ENCODE measurements around the gene ATXN7L2. TPM values are rescaled to one million over a fixed set of nuclear protein-coding genes. Genes with fewer than 3 reads are reported as not detected.

Gene ATXN7L2
- total RNA-seq, 2 donors from 2014 or later = 5.1 to 6.1 TPM

DNA sequence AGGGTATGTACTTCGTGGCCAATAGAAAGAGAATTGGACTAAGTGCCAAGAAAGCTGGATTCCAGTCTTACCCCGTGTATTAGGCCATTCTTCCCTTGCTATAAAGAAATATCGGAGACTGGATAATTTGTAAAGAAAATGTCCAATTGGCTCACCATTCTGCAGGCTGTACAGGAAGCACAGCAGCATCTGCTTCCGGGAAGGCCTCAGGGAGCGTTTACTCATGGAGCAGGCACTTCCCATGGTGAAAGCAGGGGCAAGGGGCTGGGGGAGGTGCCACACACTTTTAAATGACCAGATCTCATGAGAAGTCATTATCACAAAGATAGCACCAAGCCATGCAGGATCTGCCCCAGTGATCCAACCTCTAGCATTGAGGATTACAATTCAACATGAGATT, 33.6 kb downstream of the ATXN7L2 start:
- DNase-seq = no peak
- peaks cover 29% of the 10 kb centered on the region for H3K27me3 Mint-ChIP-seq (ENCODE audit: insufficient read depth)
- H3K9me3 Mint-ChIP-seq = no peaks in the 10 kb centered on the region
- H3K36me3 ChIP-seq (ENCODE audit: control insufficient read depth, insufficient read depth, low read length) = no peaks in the 10 kb centered on the region
- no peak overlapping the region for H3K4me3 Mint-ChIP-seq
- H3K27me3 ChIP-seq (ENCODE audit: control insufficient read depth, insufficient read depth, low read length, poor library complexity, severe bottlenecking) = peaks cover 6% of the 10 kb centered on the region
- H3K9ac ChIP-seq (ENCODE audit: extremely low read depth, low read length, poor library complexity, severe bottlenecking) = no peak overlapping the region
- no peak overlapping the region for H3K27ac Mint-ChIP-seq
- no peaks in the 10 kb centered on the region for H3K9me3 ChIP-seq (ENCODE audit: control insufficient read depth, low read length)
- no peak overlapping the region for H3K27ac ChIP-seq (ENCODE audit: low read depth, low read length)
- no peaks in the 10 kb centered on the region for H3K4me1 Mint-ChIP-seq
- H3K36me3 Mint-ChIP-seq (ENCODE audit: low read depth) = no peaks in the 10 kb centered on the region
- 84 to 89% methylated on average over 5 of the region's 5 CpGs for WGBS, 2 experiments (ENCODE audit: insufficient coverage in 1 of 2, insufficient read length in 1 of 2)
- H3K4me3 ChIP-seq (ENCODE audit: low read length) = no peak overlapping the region
- TF ChIP-seq, protein P1, sequence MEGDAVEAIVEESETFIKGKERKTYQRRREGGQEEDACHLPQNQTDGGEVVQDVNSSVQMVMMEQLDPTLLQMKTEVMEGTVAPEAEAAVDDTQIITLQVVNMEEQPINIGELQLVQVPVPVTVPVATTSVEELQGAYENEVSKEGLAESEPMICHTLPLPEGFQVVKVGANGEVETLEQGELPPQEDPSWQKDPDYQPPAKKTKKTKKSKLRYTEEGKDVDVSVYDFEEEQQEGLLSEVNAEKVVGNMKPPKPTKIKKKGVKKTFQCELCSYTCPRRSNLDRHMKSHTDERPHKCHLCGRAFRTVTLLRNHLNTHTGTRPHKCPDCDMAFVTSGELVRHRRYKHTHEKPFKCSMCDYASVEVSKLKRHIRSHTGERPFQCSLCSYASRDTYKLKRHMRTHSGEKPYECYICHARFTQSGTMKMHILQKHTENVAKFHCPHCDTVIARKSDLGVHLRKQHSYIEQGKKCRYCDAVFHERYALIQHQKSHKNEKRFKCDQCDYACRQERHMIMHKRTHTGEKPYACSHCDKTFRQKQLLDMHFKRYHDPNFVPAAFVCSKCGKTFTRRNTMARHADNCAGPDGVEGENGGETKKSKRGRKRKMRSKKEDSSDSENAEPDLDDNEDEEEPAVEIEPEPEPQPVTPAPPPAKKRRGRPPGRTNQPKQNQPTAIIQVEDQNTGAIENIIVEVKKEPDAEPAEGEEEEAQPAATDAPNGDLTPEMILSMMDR (conservative IDR thresholded peaks at IDR 0.05) = no peak
- no peaks in the 10 kb centered on the region for H3K4me1 ChIP-seq (ENCODE audit: control insufficient read depth, insufficient read depth, low read length)

DNA sequence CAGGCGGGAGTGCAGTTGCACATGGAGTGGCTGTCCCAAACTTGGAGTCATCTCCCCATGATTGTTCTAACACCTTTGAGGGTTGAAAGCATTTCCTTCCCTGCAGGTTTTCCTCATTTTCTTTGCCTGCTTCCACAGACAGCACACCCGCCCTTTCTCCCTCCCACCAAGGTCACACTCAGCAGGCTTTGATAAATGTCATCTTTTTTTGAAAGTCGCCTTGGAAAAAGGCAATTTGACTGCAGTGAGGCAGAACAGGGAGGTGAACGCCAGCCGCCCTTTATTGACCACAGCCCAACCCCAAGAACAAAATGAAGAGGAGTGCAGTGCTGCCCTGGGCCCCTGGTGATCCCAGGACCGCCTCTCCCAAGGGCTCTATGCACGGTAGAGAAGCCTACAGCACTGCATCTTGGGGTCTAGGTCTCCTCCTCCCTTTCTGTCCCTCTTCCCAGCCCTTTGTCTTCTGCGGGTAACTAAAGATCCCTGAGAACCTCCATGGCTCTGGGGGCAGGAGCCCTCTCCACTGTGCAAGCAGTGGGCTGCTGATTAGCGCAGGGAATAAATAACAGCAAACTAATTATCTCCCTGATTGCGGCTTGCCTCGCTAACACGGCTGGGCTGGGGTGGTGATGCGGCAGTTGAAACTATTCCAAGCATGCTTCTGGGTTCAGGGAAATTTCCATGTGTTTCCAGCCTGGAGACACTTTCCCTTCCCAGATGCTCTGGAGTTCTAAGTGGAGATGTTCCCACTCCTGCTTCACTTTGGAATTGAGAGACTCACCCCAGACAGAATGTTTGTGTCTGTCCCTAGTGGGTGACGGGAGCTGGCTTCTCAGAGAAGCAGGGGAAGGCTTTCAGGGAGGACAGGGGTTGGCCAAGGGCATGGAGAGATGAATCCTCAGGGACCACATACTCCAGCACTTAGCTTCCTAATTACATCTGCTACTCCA, 37.6 kb downstream of the ATXN7L2 start:
- no peak overlapping the region for H3K9ac ChIP-seq (ENCODE audit: extremely low read depth, low read length, poor library complexity, severe bottlenecking)
- no peak overlapping the region for H3K4me3 ChIP-seq (ENCODE audit: low read length)
- TF ChIP-seq, protein P1 (conservative IDR thresholded peaks at IDR 0.05) = no peak
- H3K27ac ChIP-seq (ENCODE audit: low read depth, low read length) = no peak overlapping the region
- peaks cover 5% of the 10 kb centered on the region for H3K9me3 Mint-ChIP-seq
- H3K9me3 ChIP-seq (ENCODE audit: control insufficient read depth, low read length) = no peaks in the 10 kb centered on the region
- no peaks in the 10 kb centered on the region for H3K4me1 ChIP-seq (ENCODE audit: control insufficient read depth, insufficient read depth, low read length)
- 85 to 90% methylated on average over 9 to 14 of the region's 14 CpGs for WGBS, 2 experiments (ENCODE audit: insufficient coverage in 1 of 2, insufficient read length in 1 of 2)
- no peaks in the 10 kb centered on the region for H3K27me3 ChIP-seq (ENCODE audit: control insufficient read depth, insufficient read depth, low read length, poor library complexity, severe bottlenecking)
- H3K27me3 Mint-ChIP-seq (ENCODE audit: insufficient read depth) = peaks cover 18% of the 10 kb centered on the region
- no peaks in the 10 kb centered on the region for H3K36me3 ChIP-seq (ENCODE audit: control insufficient read depth, insufficient read depth, low read length)
- no peak overlapping the region for H3K4me3 Mint-ChIP-seq
- no peak for DNase-seq
- no peak overlapping the region for H3K27ac Mint-ChIP-seq
- H3K36me3 Mint-ChIP-seq (ENCODE audit: low read depth) = no peaks in the 10 kb centered on the region
- H3K4me1 Mint-ChIP-seq = no peaks in the 10 kb centered on the region

DNA sequence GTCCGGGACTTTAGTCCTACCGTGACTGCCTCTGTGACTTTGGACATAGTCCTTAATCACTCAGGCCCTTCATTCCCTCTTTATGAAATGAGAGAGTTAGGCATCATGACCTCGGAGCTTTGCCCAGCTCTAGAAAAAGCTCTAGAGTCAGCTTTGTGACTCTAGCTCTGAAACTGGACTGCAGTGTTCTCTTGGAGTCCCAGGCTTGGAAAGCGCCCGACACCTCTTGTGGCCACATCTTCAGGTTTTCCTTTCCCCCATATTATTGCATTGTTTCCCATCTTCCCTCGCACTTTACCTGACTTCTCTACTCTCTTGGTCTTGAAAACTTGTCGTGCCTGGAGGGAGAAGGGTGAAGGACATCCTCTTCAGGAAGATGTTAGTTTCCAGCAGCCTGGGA, 38.3 kb downstream of the ATXN7L2 start:
- H3K9me3 Mint-ChIP-seq = peaks cover 5% of the 10 kb centered on the region
- Histone ChIP-seq H3K9ac (ENCODE audit: extremely low read depth, low read length, poor library complexity, severe bottlenecking) (no peak overlapping the region), H3K27me3 (ENCODE audit: control insufficient read depth, insufficient read depth, low read length, poor library complexity, severe bottlenecking) (no peaks in the 10 kb centered on the region), H3K4me3 (ENCODE audit: low read length) (no peak overlapping the region), H3K36me3 (ENCODE audit: control insufficient read depth, insufficient read depth, low read length) (no peaks in the 10 kb centered on the region), H3K27ac (ENCODE audit: low read depth, low read length) (no peak overlapping the region), H3K4me1 (ENCODE audit: control insufficient read depth, insufficient read depth, low read length) (no peaks in the 10 kb centered on the region), H3K9me3 (ENCODE audit: control insufficient read depth, low read length) (no peaks in the 10 kb centered on the region)
- no peaks in the 10 kb centered on the region for H3K36me3 Mint-ChIP-seq (ENCODE audit: low read depth)
- TF ChIP-seq, protein P1 (conservative IDR thresholded peaks at IDR 0.05) = no peak
- H3K27ac Mint-ChIP-seq = no peak overlapping the region
- 92 to 93% methylated on average over 4 to 7 of the region's 7 CpGs for WGBS, 2 experiments (ENCODE audit: insufficient coverage in 1 of 2, insufficient read length in 1 of 2)
- no peak for DNase-seq
- H3K4me3 Mint-ChIP-seq = no peak overlapping the region
- H3K27me3 Mint-ChIP-seq (ENCODE audit: insufficient read depth) = peaks cover 20% of the 10 kb centered on the region
- H3K4me1 Mint-ChIP-seq = no peaks in the 10 kb centered on the region

All from endodermal cell (in vitro differentiated cells).